ENCODE data around the gene ZNF488. TPM values are rescaled to one million over a fixed set of nuclear protein-coding genes. Genes with fewer than 3 reads are reported as not detected.

ZNF488 gene
- total and polyA plus RNA-seq, 8 donors, result 0.09 to 0.16 TPM; not detected in 6

GRCh38 chr10:47346581-47347302 is 37.4 kb downstream of the ZNF488 start:
- H3K36me3 ChIP-seq, result no peaks in the 10 kb centered on the region
- WGBS, 2 donors, result 72 to 73% methylated on average over 13 of the region's 13 CpGs
- no peaks in the 10 kb centered on the region for H3K9me3 ChIP-seq
- FAIRE-seq, result no peak
- peak in 1 of 6 donors; percentile 32 for DNase-seq
- no peak for ATAC-seq
- H3K27me3 ChIP-seq, result no peaks in the 10 kb centered on the region
- no peak overlapping the region for H3K27ac ChIP-seq
- H3K4me3 ChIP-seq, result no peak overlapping the region
- no peaks in the 10 kb centered on the region for H3K4me1 ChIP-seq
- TF ChIP-seq CTCF (IDR thresholded peaks at IDR 0.05), result no peak
- intact Hi-C loops (cut with DNase I), result no loop called here

- Histone ChIP-seq H3K27ac (no peak overlapping the region), H3K27me3 (no peaks in the 10 kb centered on the region), H3K4me1 (no peaks in the 10 kb centered on the region), H3K36me3 (no peaks in the 10 kb centered on the region), H3K9me3 (no peaks in the 10 kb centered on the region), H3K4me3 (no peak overlapping the region)
- no peak for TF ChIP-seq CTCF (IDR thresholded peaks at IDR 0.05)
- DNase-seq (peak in 1 of 6 donors; percentile 19), FAIRE-seq (no peak), ATAC-seq (no peak)
- intact Hi-C loops (cut with DNase I), result no loop called here
- 80 to 87% methylated on average over 13 of the region's 13 CpGs for WGBS, 2 donors
Measured at GRCh38 chr10:47344996-47345870, 38.9 kb downstream of the ZNF488 start.

- 55 to 59% methylated on average over 5 of the region's 5 CpGs for WGBS, 2 donors
- FAIRE-seq, result no peak
- peak; percentile 92 to 98 (median 96) for TF ChIP-seq CTCF (IDR thresholded peaks at IDR 0.05)
- no peaks in the 10 kb centered on the region for H3K4me1 ChIP-seq
- no peaks in the 10 kb centered on the region for H3K36me3 ChIP-seq
- no peaks in the 10 kb centered on the region for H3K27me3 ChIP-seq
- ATAC-seq, result peak; percentile 85 to 99 (median 92)
- H3K4me3 ChIP-seq, result no peak overlapping the region
- no peak overlapping the region for H3K27ac ChIP-seq
- no peaks in the 10 kb centered on the region for H3K9me3 ChIP-seq
- peak; percentile 41 to 92 (median 82) for DNase-seq
- intact Hi-C loops (cut with DNase I), result no loop called here
Measured at GRCh38 chr10:47340608-47341170, 43.4 kb downstream of the ZNF488 start.

GRCh38 chr10:47339759-47340607 is 44.1 kb downstream of the ZNF488 start:
- peak in 1 of 4 donors; percentile 29 for ATAC-seq
- TF ChIP-seq CTCF (IDR thresholded peaks at IDR 0.05), result no peak
- 64 to 71% methylated on average over 15 of the region's 15 CpGs for WGBS, 2 donors
- no peak overlapping the region for H3K4me3 ChIP-seq
- no peaks in the 10 kb centered on the region for H3K27me3 ChIP-seq
- DNase-seq, result peak in 1 of 6 donors; percentile 49
- H3K4me1 ChIP-seq, result no peaks in the 10 kb centered on the region
- H3K36me3 ChIP-seq, result no peaks in the 10 kb centered on the region
- FAIRE-seq, result no peak
- no peak overlapping the region for H3K27ac ChIP-seq
- intact Hi-C loops (cut with DNase I), result loop anchor here in 1 of 3 donors (5.0 kb wide), 1 partner anchor 313 kb away; no protein-coding TSS in a partner anchor
- H3K9me3 ChIP-seq, result no peaks in the 10 kb centered on the region
